ENCODE data around the gene CDA. TPM values are rescaled to one million over a fixed set of nuclear protein-coding genes. Genes with fewer than 3 reads are reported as not detected.

The CDA gene
- total RNA-seq, 1 experiment from 2014 or later, result 0.62 TPM

DNA sequence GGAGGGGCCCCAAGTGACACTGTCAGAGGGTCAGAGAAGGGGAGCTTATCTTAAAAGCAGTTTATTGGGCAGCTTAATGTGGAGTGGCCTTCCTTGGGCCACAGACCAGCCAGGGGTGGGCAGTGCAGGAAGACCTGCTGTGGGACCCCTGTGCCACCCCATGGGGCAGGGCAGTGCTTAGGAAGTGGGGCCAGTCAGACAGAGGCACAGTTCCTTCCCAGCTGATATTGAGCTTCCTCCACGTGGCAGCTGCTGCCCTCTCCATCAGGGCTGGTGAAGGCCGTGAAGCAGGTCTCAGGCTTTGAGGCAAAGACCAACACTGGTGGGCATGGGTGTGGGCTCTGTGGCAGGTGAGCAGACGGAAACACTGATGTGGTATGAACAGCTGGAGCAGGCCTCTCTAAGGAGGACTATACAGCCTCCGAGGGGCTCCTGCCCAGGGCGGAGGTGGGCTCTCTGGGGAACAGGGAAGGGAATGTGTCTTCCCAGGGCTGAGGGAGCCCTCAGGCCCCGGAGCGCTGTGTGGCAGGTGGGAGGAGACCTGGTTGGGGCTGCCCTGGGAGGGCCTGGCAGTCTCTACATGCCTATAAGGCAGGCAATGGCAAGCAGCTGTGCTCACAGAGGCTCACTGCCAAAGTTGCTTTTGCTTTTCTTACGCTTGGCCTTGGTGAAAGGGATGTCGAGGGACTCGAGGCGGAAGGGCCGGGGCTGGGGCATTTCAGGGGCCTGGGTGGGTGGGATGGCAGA lies 75.2 kb downstream of the CDA start:
- Histone ChIP-seq H3K9me3 (ENCODE audit: control insufficient read depth, insufficient read depth, low read depth, low read length) (no peaks in the 10 kb centered on the region), H3K36me3 (ENCODE audit: control insufficient read depth, insufficient read depth, low read length) (no peaks in the 10 kb centered on the region; the same call in 1 of the 2 replicates), H3K4me3 (ENCODE audit: low read depth in 2 of 2, low read length in 2 of 2) (no peak overlapping the region), H3K27me3 (ENCODE audit: control insufficient read depth, insufficient read depth, low read length) (no peaks in the 10 kb centered on the region), H3K27ac (ENCODE audit: low read length) (no peak overlapping the region), H3K4me1 (ENCODE audit: control insufficient read depth, insufficient read depth, low read length) (peaks cover 10% of the 10 kb centered on the region)
- no peak for DNase-seq (ENCODE audit: low read depth, low spot score)
- ChIA-PET CTCF (interaction anchor here (0.6 kb wide), 1 partner anchor 230 kb away, joined by 7 read pairs; no protein-coding TSS in a partner anchor), POLR2A (no interaction called here)
- in situ Hi-C loops (cut with HindIII; ENCODE audit: low pct_unique_long_range_greater_than_20kb, low sequenced_read_pairs), result no loop called here
- no peak for TF ChIP-seq SIN3A (IDR thresholded peaks at IDR 0.05; ENCODE audit: borderline replicate concordance, insufficient read depth, low read depth, low read length)
- TF ChIP-seq CTCF (IDR thresholded peaks at IDR 0.05), result no peak
- intact Hi-C loops (cut with micrococcal nuclease; ENCODE audit: unreplicated experiment), result no loop called here
- ATAC-seq, result no peak
- BruUV-seq (replicated peaks), result no TSS peak

- in situ Hi-C loops (cut with HindIII; ENCODE audit: low pct_unique_long_range_greater_than_20kb, low sequenced_read_pairs) (no loop called here), intact Hi-C loops (cut with micrococcal nuclease; ENCODE audit: unreplicated experiment) (no loop called here)
- no peaks in the 10 kb centered on the region for H3K9me3 ChIP-seq (ENCODE audit: control insufficient read depth, insufficient read depth, low read depth, low read length)
- H3K4me3 ChIP-seq (ENCODE audit: low read depth in 2 of 2, low read length in 2 of 2), result no peak overlapping the region
- ChIA-PET POLR2A (no interaction called here), CTCF (interaction anchor here (0.8 kb wide), 1 partner anchor 530 kb away, joined by 4 read pairs; no protein-coding TSS in a partner anchor)
- ATAC-seq (no peak), DNase-seq (ENCODE audit: low read depth, low spot score) (no peak)
- H3K4me1 ChIP-seq (ENCODE audit: control insufficient read depth, insufficient read depth, low read length), result no peaks in the 10 kb centered on the region
- BruUV-seq (replicated peaks), result no TSS peak
- TF ChIP-seq, protein P1, sequence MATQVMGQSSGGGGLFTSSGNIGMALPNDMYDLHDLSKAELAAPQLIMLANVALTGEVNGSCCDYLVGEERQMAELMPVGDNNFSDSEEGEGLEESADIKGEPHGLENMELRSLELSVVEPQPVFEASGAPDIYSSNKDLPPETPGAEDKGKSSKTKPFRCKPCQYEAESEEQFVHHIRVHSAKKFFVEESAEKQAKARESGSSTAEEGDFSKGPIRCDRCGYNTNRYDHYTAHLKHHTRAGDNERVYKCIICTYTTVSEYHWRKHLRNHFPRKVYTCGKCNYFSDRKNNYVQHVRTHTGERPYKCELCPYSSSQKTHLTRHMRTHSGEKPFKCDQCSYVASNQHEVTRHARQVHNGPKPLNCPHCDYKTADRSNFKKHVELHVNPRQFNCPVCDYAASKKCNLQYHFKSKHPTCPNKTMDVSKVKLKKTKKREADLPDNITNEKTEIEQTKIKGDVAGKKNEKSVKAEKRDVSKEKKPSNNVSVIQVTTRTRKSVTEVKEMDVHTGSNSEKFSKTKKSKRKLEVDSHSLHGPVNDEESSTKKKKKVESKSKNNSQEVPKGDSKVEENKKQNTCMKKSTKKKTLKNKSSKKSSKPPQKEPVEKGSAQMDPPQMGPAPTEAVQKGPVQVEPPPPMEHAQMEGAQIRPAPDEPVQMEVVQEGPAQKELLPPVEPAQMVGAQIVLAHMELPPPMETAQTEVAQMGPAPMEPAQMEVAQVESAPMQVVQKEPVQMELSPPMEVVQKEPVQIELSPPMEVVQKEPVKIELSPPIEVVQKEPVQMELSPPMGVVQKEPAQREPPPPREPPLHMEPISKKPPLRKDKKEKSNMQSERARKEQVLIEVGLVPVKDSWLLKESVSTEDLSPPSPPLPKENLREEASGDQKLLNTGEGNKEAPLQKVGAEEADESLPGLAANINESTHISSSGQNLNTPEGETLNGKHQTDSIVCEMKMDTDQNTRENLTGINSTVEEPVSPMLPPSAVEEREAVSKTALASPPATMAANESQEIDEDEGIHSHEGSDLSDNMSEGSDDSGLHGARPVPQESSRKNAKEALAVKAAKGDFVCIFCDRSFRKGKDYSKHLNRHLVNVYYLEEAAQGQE (IDR thresholded peaks at IDR 0.05; ENCODE audit: insufficient read depth in 1 of 2, low read depth in 2 of 2, low read length in 1 of 2), result no peak
- TF ChIP-seq SIN3A (IDR thresholded peaks at IDR 0.05; ENCODE audit: borderline replicate concordance, insufficient read depth, low read depth, low read length) (no peak), CTCF (IDR thresholded peaks at IDR 0.05) (no peak), POLR2AphosphoS5 (IDR thresholded peaks at IDR 0.05; ENCODE audit: low read depth, low read length) (no peak), TCF7L2 (IDR thresholded peaks at IDR 0.05; ENCODE audit: low read depth, low read length) (no peak)
- no peaks in the 10 kb centered on the region; the same call in 1 of the 2 replicates for H3K36me3 ChIP-seq (ENCODE audit: control insufficient read depth, insufficient read depth, low read length)
- H3K27me3 ChIP-seq (ENCODE audit: control insufficient read depth, insufficient read depth, low read length), result no peaks in the 10 kb centered on the region
- no peak overlapping the region for H3K27ac ChIP-seq (ENCODE audit: low read length)
Observed at GRCh38 chr1:20665726-20666125, 76.8 kb downstream of the CDA start.

All from Panc1 (cell line).